Suprapubic skin (tissue), 4 donors: ENCODE results near the gene KRTAP4-4.

ENCODE experiments used
- CTCF ChIP-seq, 2 donors: fragments of 200-600 bp in 1 of 2; fragments of 450-650 bp in 1 of 2; sonication (generic) in 1 of 2; IDR thresholded peaks; one replicate each; pipeline ENCODE4 v1.5.1; 2016 to 2019; ENCODE audit warnings: antibody characterized with exemption in 2 of 2, mild to moderate bottlenecking in 1 of 2, moderate library complexity in 1 of 2
- EP300 ChIP-seq: sonication (generic); formaldehyde crosslinking; IDR thresholded peaks from one replicate; pipeline ENCODE4 v1.6.1; 2017; ENCODE audit warnings: antibody characterized with exemption
- POLR2A ChIP-seq, 2 donors: fragments of 450-650 bp; IDR thresholded peaks; one replicate each; pipeline ENCODE4 v1.6.1; 2017; ENCODE audit warnings: antibody characterized with exemption in 2 of 2, mild to moderate bottlenecking in 2 of 2, moderate library complexity in 2 of 2
- POLR2AphosphoS5 ChIP-seq, 3 donors: sonication (generic); formaldehyde crosslinking; IDR thresholded peaks; one replicate each; pipeline ENCODE4 v1.6.1; 2017; ENCODE audit warnings: antibody characterized with exemption in 3 of 3

- no peak for TF ChIP-seq CTCF (IDR thresholded peaks at IDR 0.05)
- no peak for TF ChIP-seq POLR2A (IDR thresholded peaks at IDR 0.05)
- TF ChIP-seq EP300, result no peak
- no peak for TF ChIP-seq POLR2AphosphoS5 (IDR thresholded peaks at IDR 0.05)
Observed at GRCh38 chr17:41196068-41196467, 35.5 kb upstream of the KRTAP4-4 start.
